Testis (tissue), 2 donors: ENCODE measurements around the gene PNPO.

Source experiments
- POLR2A ChIP-seq: fragments of 450-650 bp; IDR thresholded peaks from one replicate; pipeline ENCODE4 v1.6.1; 2017; ENCODE audit warnings: antibody characterized with exemption, mild to moderate bottlenecking, moderate library complexity
- TF ChIP-seq, protein P1 (sequence below), 3 experiments: fragments of 450-650 bp in 2 of 3; fragments of 200-600 bp in 1 of 3; sonication (generic) in 1 of 3; IDR thresholded peaks; one replicate each; pipeline ENCODE4 v1.5.1; 2016 to 2019; ENCODE audit warnings: antibody characterized with exemption in 3 of 3, mild to moderate bottlenecking in 2 of 3, moderate library complexity in 1 of 3

DNA sequence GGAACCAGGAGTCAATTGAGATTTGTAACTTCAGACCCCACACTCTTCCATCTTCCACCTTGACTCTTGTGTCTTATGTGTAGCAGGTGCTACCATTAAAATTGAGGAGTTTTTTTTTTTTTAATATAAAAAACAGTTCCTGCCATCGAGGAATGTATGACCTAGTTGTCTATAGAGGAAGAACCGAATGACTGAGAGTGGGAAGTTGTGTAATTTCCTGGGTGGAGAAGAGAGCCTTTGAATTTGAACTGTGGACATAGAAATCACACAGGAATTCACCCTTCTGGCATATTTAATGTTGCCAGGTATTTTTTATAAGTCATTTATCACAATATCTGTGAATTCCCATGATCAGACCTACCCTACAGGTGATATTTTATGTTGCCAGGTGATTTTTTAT lies 23.4 kb upstream of the PNPO start:
- TF ChIP-seq, protein P1, sequence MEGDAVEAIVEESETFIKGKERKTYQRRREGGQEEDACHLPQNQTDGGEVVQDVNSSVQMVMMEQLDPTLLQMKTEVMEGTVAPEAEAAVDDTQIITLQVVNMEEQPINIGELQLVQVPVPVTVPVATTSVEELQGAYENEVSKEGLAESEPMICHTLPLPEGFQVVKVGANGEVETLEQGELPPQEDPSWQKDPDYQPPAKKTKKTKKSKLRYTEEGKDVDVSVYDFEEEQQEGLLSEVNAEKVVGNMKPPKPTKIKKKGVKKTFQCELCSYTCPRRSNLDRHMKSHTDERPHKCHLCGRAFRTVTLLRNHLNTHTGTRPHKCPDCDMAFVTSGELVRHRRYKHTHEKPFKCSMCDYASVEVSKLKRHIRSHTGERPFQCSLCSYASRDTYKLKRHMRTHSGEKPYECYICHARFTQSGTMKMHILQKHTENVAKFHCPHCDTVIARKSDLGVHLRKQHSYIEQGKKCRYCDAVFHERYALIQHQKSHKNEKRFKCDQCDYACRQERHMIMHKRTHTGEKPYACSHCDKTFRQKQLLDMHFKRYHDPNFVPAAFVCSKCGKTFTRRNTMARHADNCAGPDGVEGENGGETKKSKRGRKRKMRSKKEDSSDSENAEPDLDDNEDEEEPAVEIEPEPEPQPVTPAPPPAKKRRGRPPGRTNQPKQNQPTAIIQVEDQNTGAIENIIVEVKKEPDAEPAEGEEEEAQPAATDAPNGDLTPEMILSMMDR (IDR thresholded peaks at IDR 0.05): no peak
- no peak for TF ChIP-seq POLR2A
